ENCODE results near the gene C10orf71. TPM values are rescaled to one million over a fixed set of nuclear protein-coding genes. Genes with fewer than 3 reads are reported as not detected.

C10orf71 gene
- total and polyA plus RNA-seq, 2 of the 8 experiments (the other 6 are each of a cell fraction or from before 2014, with no cell fraction given): not detected

DNA sequence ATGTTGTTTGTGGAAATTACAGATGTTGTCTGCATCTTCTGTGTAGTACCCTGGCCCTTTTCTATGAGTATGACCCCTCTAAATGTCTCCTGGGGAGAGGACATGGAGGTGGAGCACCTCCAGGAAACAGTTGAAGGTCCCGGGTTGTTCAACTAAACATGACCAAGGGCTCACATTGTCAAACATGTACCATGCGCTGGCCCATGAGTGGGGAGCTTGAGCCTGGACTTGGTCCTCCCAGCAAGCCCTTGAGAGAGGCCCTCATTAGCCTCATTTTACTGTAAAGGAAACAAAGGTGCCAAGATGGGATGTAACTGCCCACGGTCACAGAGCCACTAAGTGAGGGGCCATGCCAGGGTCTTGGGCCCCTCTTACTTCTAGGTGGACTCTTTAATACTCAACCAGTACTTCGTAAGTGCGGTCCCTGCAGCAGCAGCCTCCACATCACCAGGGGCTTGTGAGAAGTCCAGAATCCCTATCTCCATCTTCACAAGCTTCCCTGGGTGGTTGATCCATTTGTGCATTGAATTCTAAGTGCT, 31.2 kb downstream of the C10orf71 start:
- no peak overlapping the region for H2AK5ac ChIP-seq (ENCODE audit: low read depth, low read length)
- no peak overlapping the region for H3K4ac ChIP-seq (replicated peaks; ENCODE audit: insufficient read length, low read depth, low read length)
- H2BK20ac ChIP-seq (ENCODE audit: low read length): no peak overlapping the region
- H3K79me1 ChIP-seq (ENCODE audit: low read depth, low read length): no peaks in the 10 kb centered on the region
- H3K4me1 ChIP-seq (replicated peaks in 1 of 4; ENCODE audit: control insufficient read depth in 3 of 4, insufficient read depth in 4 of 4, low read length in 3 of 4): peaks cover 0 to 2% (median 0%) of the 10 kb centered on the region in 4 experiments; a peak in 1 of 7 replicates
- no peak overlapping the region for H3K23ac ChIP-seq (ENCODE audit: insufficient read length)
- no peaks in the 10 kb centered on the region; the same call in 1 of the 2 replicates for H3K23me2 ChIP-seq (ENCODE audit: low read depth, low read length)
- H2AFZ ChIP-seq (ENCODE audit: low read length): no peak overlapping the region
- CTCF ChIA-PET (ENCODE audit: partially characterized antibody): interaction anchor here (0.7 to 2.0 kb wide), 8 partner anchors 8 to 189 kb away, joined by 3 to 6 read pairs (median 3); no protein-coding TSS in a partner anchor
- no peak overlapping the region for H3K27ac ChIP-seq (ENCODE audit: low read depth, low read length)
- POLR2A ChIA-PET (ENCODE audit: partially characterized antibody): no interaction called here
- WGBS, 2 experiments (ENCODE audit: extremely low coverage in 1 of 2, insufficient coverage in 1 of 2, insufficient read length in 1 of 2, insufficient replicate concordance in 2 of 2, low coverage in 1 of 2, low lambda C conversion rate in 2 of 2, missing lambda C conversion rate in 1 of 2): 98% methylated on average over 5 of the region's 5 CpGs; no CpG with 5 or more reads in 1 of the 2 experiments
- H3K14ac ChIP-seq (ENCODE audit: insufficient read length): no peak overlapping the region
- no peak overlapping the region for H2BK12ac ChIP-seq (ENCODE audit: low read depth, low read length)
- no peak overlapping the region for H3K56ac ChIP-seq (replicated peaks; ENCODE audit: insufficient read length, low read depth, low read length)
- no peak overlapping the region for H4K8ac ChIP-seq (ENCODE audit: extremely low read depth, insufficient read depth, low read length)
- no peak overlapping the region for H3K9ac ChIP-seq (replicated peaks in 1 of 4; ENCODE audit: extremely low read depth in 1 of 4, low read depth in 3 of 4, low read length in 3 of 4)
- no peaks in the 10 kb centered on the region; a peak in 1 of 7 replicates for H3K27me3 ChIP-seq (replicated peaks in 1 of 4; ENCODE audit: control insufficient read depth in 3 of 4, extremely low read depth in 1 of 4, insufficient read depth in 3 of 4, low read length in 3 of 4)
- no peak overlapping the region for H3K4me2 ChIP-seq (ENCODE audit: insufficient read depth in 1 of 2, low read depth in 2 of 2, low read length in 2 of 2)
- H3K18ac ChIP-seq (ENCODE audit: extremely low read depth, low read length): no peak overlapping the region
- no peaks in the 10 kb centered on the region for H3K36me3 ChIP-seq (ENCODE audit: control insufficient read depth in 2 of 4, insufficient read depth in 4 of 4, low read length in 3 of 4)
- no peaks in the 10 kb centered on the region for H3K9me3 ChIP-seq (ENCODE audit: insufficient read depth in 2 of 2, low read depth in 1 of 2, low read length in 1 of 2)
- FAIRE-seq: no peak
- no peak overlapping the region for H2BK120ac ChIP-seq (replicated peaks; ENCODE audit: low read depth, low read length)
- no peak overlapping the region for H4K5ac ChIP-seq (ENCODE audit: insufficient read length, low read depth, low read length)
- DNase-seq (ENCODE audit: low read depth in 1 of 2, low spot score in 2 of 2): no peak
- TF ChIP-seq CTBP2 (IDR thresholded peaks at IDR 0.05; ENCODE audit: borderline replicate concordance, insufficient read depth, insufficient read length, low read length): no peak
- no peak for TF ChIP-seq SP2 (IDR thresholded peaks at IDR 0.05; ENCODE audit: low read length)
- TF ChIP-seq SP1 (IDR thresholded peaks at IDR 0.05; ENCODE audit: low read depth, low read length): no peak
- TF ChIP-seq HDAC2 (IDR thresholded peaks at IDR 0.05; ENCODE audit: borderline replicate concordance in 1 of 2, low read depth in 2 of 2, low read length in 2 of 2): no peak
- no peak for TF ChIP-seq TCF12 (IDR thresholded peaks at IDR 0.05; ENCODE audit: low read depth, low read length)
- no peak for TF ChIP-seq JUND (IDR thresholded peaks at IDR 0.05; ENCODE audit: low read length)
- TF ChIP-seq RNF2 (IDR thresholded peaks at IDR 0.05; ENCODE audit: borderline replicate concordance, low read depth, low read length, missing control alignments, poor library complexity, severe bottlenecking): no peak
- no peak for TF ChIP-seq USF2 (IDR thresholded peaks at IDR 0.05; ENCODE audit: low read length)
- TF ChIP-seq E2F6 (IDR thresholded peaks at IDR 0.05): no peak
- no peak for TF ChIP-seq TBP (IDR thresholded peaks at IDR 0.05; ENCODE audit: low read depth, low read length)
- no peak for TF ChIP-seq BCL11A (IDR thresholded peaks at IDR 0.05; ENCODE audit: low read depth in 2 of 2, low read length in 2 of 2)
- H4K20me1 ChIP-seq (replicated peaks in 1 of 2; ENCODE audit: control insufficient read depth in 1 of 2, insufficient read depth in 2 of 2, low read length in 2 of 2): no peaks in the 10 kb centered on the region
- no peak overlapping the region for H2BK5ac ChIP-seq (ENCODE audit: low read depth, low read length)
- no peak overlapping the region for H2BK15ac ChIP-seq (ENCODE audit: low read length)
- no peaks in the 10 kb centered on the region for H3K79me2 ChIP-seq (ENCODE audit: control insufficient read depth in 1 of 2, insufficient read depth in 2 of 2, low read length in 2 of 2)
- H4K91ac ChIP-seq (replicated peaks; ENCODE audit: insufficient read length, low read length): no peak overlapping the region
- no peak overlapping the region for H3K4me3 ChIP-seq (ENCODE audit: extremely low read depth in 1 of 4, insufficient read depth in 2 of 4, low read depth in 3 of 4, low read length in 4 of 4)
